Choroid plexus epithelial cell (primary cell): Measurements from ENCODE around the gene KIF19.

ENCODE experiments used
- DNase-seq: peaks from one replicate; pipeline ENCODE4 v3.0.0-alpha.2; 2010; ENCODE audit warnings: low read depth
- H3K4me3 ChIP-seq: 2 replicates; pipeline ENCODE4 v1.5.1; 2011; ENCODE audit warnings: low read depth, mild to moderate bottlenecking, control low read depth, low read length, moderate library complexity
- CTCF ChIP-seq: conservative IDR thresholded peaks from 2 replicates; pipeline ENCODE4 v1.5.1; 2011; ENCODE audit warnings: low read depth, mild to moderate bottlenecking, control low read depth, inconsistent platforms, low read length, moderate library complexity

The KIF19 gene

GRCh38 chr17:74380086-74380958, 54.3 kb downstream of the KIF19 start:
- no peak for TF ChIP-seq CTCF
- DNase-seq: no peak
- no peak overlapping the region for H3K4me3 ChIP-seq

GRCh38 chr17:74380959-74381808, 55.2 kb downstream of the KIF19 start:
- DNase-seq: no peak
- no peak for TF ChIP-seq CTCF
- no peak overlapping the region for H3K4me3 ChIP-seq

GRCh38 chr17:74383141-74383540, 57.1 kb downstream of the KIF19 start:
- no peak overlapping the region for H3K4me3 ChIP-seq
- TF ChIP-seq CTCF: no peak
- DNase-seq: no peak

- TF ChIP-seq CTCF: no peak
- DNase-seq: no peak
- H3K4me3 ChIP-seq: no peak overlapping the region
Measured at GRCh38 chr17:74385201-74385600, 59.2 kb downstream of the KIF19 start.

- DNase-seq: peak; percentile 10
- TF ChIP-seq CTCF: no peak
- H3K4me3 ChIP-seq: no peak overlapping the region
Measured at GRCh38 chr17:74386386-74386785, 60.4 kb downstream of the KIF19 start.

- no peak for DNase-seq
- no peak overlapping the region for H3K4me3 ChIP-seq
- TF ChIP-seq CTCF: no peak
Measured at GRCh38 chr17:74387365-74388218, 61.6 kb downstream of the KIF19 start.
